H9 (cell line): ENCODE measurements around the gene ARFIP1. TPM values are rescaled to one million over a fixed set of nuclear protein-coding genes. Genes with fewer than 3 reads are reported as not detected.

Source experiments
- DNase-seq: peaks from one replicate; pipeline ENCODE4 v3.0.0-alpha.2; 2017
- H2AFZ ChIP-seq: one replicate; pipeline ENCODE4 v1.6.1; 2013; ENCODE audit warnings: mild to moderate bottlenecking, low read length, control low read depth, moderate library complexity
- H2AK5ac ChIP-seq: 2 replicates; pipeline ENCODE4 v1.6.1; 2013; ENCODE audit warnings: low read length, control low read depth, mixed read lengths; ENCODE audit not compliant: insufficient read length
- H2BK120ac ChIP-seq: one replicate; pipeline ENCODE4 v1.6.1; 2013; ENCODE audit warnings: low read depth, mild to moderate bottlenecking, low read length, control low read depth, inconsistent platforms; ENCODE audit not compliant: poor library complexity, severe bottlenecking
- H2BK12ac ChIP-seq: 2 replicates; pipeline ENCODE4 v1.6.1; 2013; ENCODE audit warnings: low read length, control low read depth, mixed read lengths, low read depth; ENCODE audit not compliant: insufficient read length
- H2BK15ac ChIP-seq: 2 replicates; pipeline ENCODE4 v1.6.1; 2013; ENCODE audit warnings: low read depth, low read length, control low read depth
- H2BK20ac ChIP-seq: one replicate; pipeline ENCODE4 v1.6.1; 2013; ENCODE audit warnings: low read depth, mild to moderate bottlenecking, low read length, control low read depth, inconsistent platforms; ENCODE audit not compliant: poor library complexity, severe bottlenecking
- H2BK5ac ChIP-seq: 2 replicates; pipeline ENCODE4 v1.6.1; 2013; ENCODE audit warnings: low read length, control low read depth, mixed read lengths; ENCODE audit not compliant: insufficient read length
- H3K14ac ChIP-seq: 2 replicates; pipeline ENCODE4 v1.6.1; 2013; ENCODE audit warnings: low read length, control low read depth; ENCODE audit not compliant: insufficient read depth
- H3K18ac ChIP-seq: 2 replicates; pipeline ENCODE4 v1.6.1; 2013; ENCODE audit warnings: low read depth, mild to moderate bottlenecking, mixed read lengths, low read length, control low read depth; ENCODE audit not compliant: insufficient read length
- H3K23ac ChIP-seq: 2 replicates; pipeline ENCODE4 v1.6.1; 2013; ENCODE audit warnings: low read length, control low read depth, mixed read lengths, low read depth; ENCODE audit not compliant: insufficient read length
- H3K23me2 ChIP-seq: 2 replicates; pipeline ENCODE4 v1.6.1; 2013; ENCODE audit warnings: low read depth, mild to moderate bottlenecking, mixed read lengths, low read length, control low read depth; ENCODE audit not compliant: insufficient read length, poor library complexity, severe bottlenecking
- H3K27ac ChIP-seq: 2 replicates; pipeline ENCODE4 v1.5.1; 2013; ENCODE audit warnings: low read length, control low read depth, mixed read lengths, low read depth; ENCODE audit not compliant: insufficient read length
- H3K27me3 ChIP-seq: 2 replicates; pipeline ENCODE4 v1.6.1; 2013; ENCODE audit warnings: low read length, control low read depth, inconsistent platforms; ENCODE audit not compliant: insufficient read depth
- H3K4ac ChIP-seq: 2 replicates; pipeline ENCODE4 v1.6.1; 2013; ENCODE audit warnings: low read depth, mild to moderate bottlenecking, control low read depth, inconsistent platforms, low read length, moderate library complexity
- H3K4me1 ChIP-seq: 2 replicates; pipeline ENCODE4 v1.6.1; 2013; ENCODE audit warnings: low read length, control low read depth, inconsistent platforms; ENCODE audit not compliant: insufficient read depth
- H3K4me2 ChIP-seq: 2 replicates; pipeline ENCODE4 v1.6.1; 2013; ENCODE audit warnings: low read length, control low read depth, mixed read lengths; ENCODE audit not compliant: insufficient read length, insufficient read depth
- H3K56ac ChIP-seq: 2 replicates; pipeline ENCODE4 v1.6.1; 2013; ENCODE audit warnings: low read depth, mild to moderate bottlenecking, mixed read lengths, low read length, control low read depth; ENCODE audit not compliant: insufficient read length
- H3K79me1 ChIP-seq: 2 replicates; pipeline ENCODE4 v1.6.1; 2013; ENCODE audit warnings: low read depth, mild to moderate bottlenecking, moderate library complexity, low read length, control low read depth, inconsistent platforms; ENCODE audit not compliant: insufficient read depth, poor library complexity, severe bottlenecking
- H3K79me2 ChIP-seq: 2 replicates; pipeline ENCODE4 v1.6.1; 2013; ENCODE audit warnings: low read length, control low read depth, inconsistent platforms; ENCODE audit not compliant: insufficient read depth
- H3K9ac ChIP-seq: 2 replicates; pipeline ENCODE4 v1.6.1; 2013; ENCODE audit warnings: low read length, control low read depth, mixed read lengths; ENCODE audit not compliant: insufficient read length; ENCODE audit errors: extremely low read depth
- H3K9me3 ChIP-seq: one replicate; pipeline ENCODE4 v1.6.1; 2013; ENCODE audit warnings: low read depth, low read length, inconsistent platforms; ENCODE audit not compliant: control insufficient read depth
- H3T11ph ChIP-seq: one replicate; pipeline ENCODE4 v1.6.1; 2013; ENCODE audit warnings: mild to moderate bottlenecking, low read length, control low read depth, inconsistent platforms
- H4K20me1 ChIP-seq: one replicate; pipeline ENCODE4 v1.6.1; 2013; ENCODE audit not compliant: control insufficient read depth, insufficient read length, insufficient read depth
- H4K5ac ChIP-seq: 2 replicates; pipeline ENCODE4 v1.6.1; 2013; ENCODE audit warnings: low read depth, mild to moderate bottlenecking, mixed read lengths, low read length, control low read depth; ENCODE audit not compliant: insufficient read length
- H4K8ac ChIP-seq: replicated peaks from 2 replicates; pipeline ENCODE4 v1.6.1; 2013; ENCODE audit warnings: low read length, control low read depth, mixed read lengths, low read depth; ENCODE audit not compliant: insufficient read length
- H4K91ac ChIP-seq: 2 replicates; pipeline ENCODE4 v1.6.1; 2013; ENCODE audit warnings: low read depth, mild to moderate bottlenecking, moderate library complexity, mixed read lengths, low read length, control low read depth; ENCODE audit not compliant: insufficient read length
- H3K27ac Mint-ChIP-seq, 3 experiments: 2 replicates in 2 of 3; 3 replicates in 1 of 3; pipeline ENCODE4 v1.8.0; 2020 to 2021; ENCODE audit warnings: mixed read lengths in 3 of 3, mild to moderate bottlenecking in 1 of 3, moderate library complexity in 1 of 3
- H3K27me3 Mint-ChIP-seq: 2 replicates; pipeline ENCODE4 v1.8.0; 2021; ENCODE audit warnings: low read depth, mild to moderate bottlenecking, moderate library complexity, mixed read lengths
- H3K36me3 Mint-ChIP-seq, 3 experiments: 2 replicates in 2 of 3; 3 replicates in 1 of 3; pipeline ENCODE4 v1.8.0; 2020 to 2021; ENCODE audit warnings: low read depth in 3 of 3, mixed read lengths in 3 of 3; ENCODE audit not compliant: insufficient read depth in 1 of 3
- H3K4me1 Mint-ChIP-seq, 2 experiments: 2 replicates each; pipeline ENCODE4 v1.8.0; 2020; ENCODE audit warnings: mixed read lengths in 2 of 2
- H3K4me3 Mint-ChIP-seq, 2 experiments: 2 replicates in 1 of 2; 3 replicates in 1 of 2; pipeline ENCODE4 v1.8.0; 2020 to 2021; ENCODE audit warnings: mild to moderate bottlenecking in 2 of 2, mixed read lengths in 2 of 2, moderate library complexity in 1 of 2
- H3K9me3 Mint-ChIP-seq, 2 experiments: 2 replicates in 1 of 2; 3 replicates in 1 of 2; pipeline ENCODE4 v1.8.0; 2020; ENCODE audit warnings: mild to moderate bottlenecking in 2 of 2, mixed read lengths in 2 of 2, moderate library complexity in 1 of 2
- WGBS: extraction: QIAGEN DNeasy Blood & Tissue Kit; methylation state at CpG from one replicate; pipeline ENCODE4 v1.1.7; 2013; ENCODE audit warnings: missing lambda C conversion rate, low lambda C conversion rate, mixed read lengths; ENCODE audit not compliant: insufficient read length; ENCODE audit errors: extremely low coverage; 5-methylcytosine and 5-hydroxymethylcytosine counted together
- total RNA-seq: library from RNA; stranded (reverse); gene quantifications from 2 replicates; pipeline ENCODE4 v1.2.1, GENCODE V29; 2021
- TF ChIP-seq, protein P1 (sequence below): fragments of 200-600 bp; sonication (generic); conservative IDR thresholded peaks from 3 replicates; pipeline ENCODE4 v1.8.0; 2021; ENCODE audit warnings: antibody characterized with exemption, mild to moderate bottlenecking

The ARFIP1 gene
- total RNA-seq, 1 experiment from 2014 or later = 30.8 TPM

DNA sequence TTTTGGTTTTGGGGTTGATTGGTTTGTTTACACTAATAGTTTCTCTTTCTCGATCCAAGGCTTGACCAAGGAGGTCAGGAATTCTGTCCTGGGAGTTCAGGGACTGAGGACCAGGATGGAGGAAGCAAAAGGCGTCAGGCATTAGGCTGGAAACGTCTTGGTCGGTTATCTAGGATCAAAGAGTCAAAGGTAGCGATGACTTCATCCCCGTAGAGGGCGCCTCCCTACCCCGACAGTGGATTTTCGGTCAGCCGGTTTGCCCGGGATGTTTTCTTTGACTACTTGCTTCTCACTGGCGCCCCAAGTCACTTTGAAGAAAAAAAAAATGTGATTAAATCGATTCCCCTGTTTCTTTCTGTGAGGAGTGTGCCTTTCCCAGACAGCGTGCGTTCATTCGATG is 155.4 kb downstream of the ARFIP1 start:
- Histone ChIP-seq H3K9ac (peak overlapping the region; percentile 66), H3K23ac (no peak overlapping the region), H3K9me3 (no peaks in the 10 kb centered on the region), H3K56ac (no peak overlapping the region), H3K79me1 (no peaks in the 10 kb centered on the region), H3K18ac (no peak overlapping the region), H2AK5ac (no peak overlapping the region), H3K27ac (no peak overlapping the region), H3K4me2 (peak overlapping the region; percentile 58), H4K8ac (no peak overlapping the region), H2BK12ac (no peak overlapping the region), H3K14ac (no peak overlapping the region), H4K20me1 (no peaks in the 10 kb centered on the region), H2AFZ (no peak overlapping the region), H4K91ac (no peak overlapping the region), H3K23me2 (peaks cover 19% of the 10 kb centered on the region), H2BK5ac (no peak overlapping the region), H2BK120ac (no peak overlapping the region), H3K4me1 (peaks cover 5% of the 10 kb centered on the region; the same call in 1 of the 2 replicates), H3K4ac (no peak overlapping the region), H3K27me3 (no peaks in the 10 kb centered on the region), H3T11ph (no peak overlapping the region), H2BK20ac (no peak overlapping the region), H2BK15ac (no peak overlapping the region), H4K5ac (no peak overlapping the region), H3K79me2 (peaks cover 19% of the 10 kb centered on the region; the same call in 1 of the 2 replicates)
- Mint-ChIP-seq H3K9me3 (no peaks in the 10 kb centered on the region; a peak in 1 of 5 replicates), H3K4me3 (peak overlapping the region; percentile 82 to 93), H3K27ac (peak overlapping the region; percentile 50 to 80 (median 70); a peak in 3 of 7 replicates), H3K36me3 (peaks cover 0 to 7% (median 5%) of the 10 kb centered on the region in 3 experiments; a peak in 1 of 7 replicates), H3K4me1 (peaks cover 50 to 51% of the 10 kb centered on the region in 2 experiments), H3K27me3 (peaks cover 31% of the 10 kb centered on the region)
- peak; percentile 73 for DNase-seq
- WGBS = no CpG with 5 or more reads among the region's 16 CpGs
- TF ChIP-seq, protein P1, sequence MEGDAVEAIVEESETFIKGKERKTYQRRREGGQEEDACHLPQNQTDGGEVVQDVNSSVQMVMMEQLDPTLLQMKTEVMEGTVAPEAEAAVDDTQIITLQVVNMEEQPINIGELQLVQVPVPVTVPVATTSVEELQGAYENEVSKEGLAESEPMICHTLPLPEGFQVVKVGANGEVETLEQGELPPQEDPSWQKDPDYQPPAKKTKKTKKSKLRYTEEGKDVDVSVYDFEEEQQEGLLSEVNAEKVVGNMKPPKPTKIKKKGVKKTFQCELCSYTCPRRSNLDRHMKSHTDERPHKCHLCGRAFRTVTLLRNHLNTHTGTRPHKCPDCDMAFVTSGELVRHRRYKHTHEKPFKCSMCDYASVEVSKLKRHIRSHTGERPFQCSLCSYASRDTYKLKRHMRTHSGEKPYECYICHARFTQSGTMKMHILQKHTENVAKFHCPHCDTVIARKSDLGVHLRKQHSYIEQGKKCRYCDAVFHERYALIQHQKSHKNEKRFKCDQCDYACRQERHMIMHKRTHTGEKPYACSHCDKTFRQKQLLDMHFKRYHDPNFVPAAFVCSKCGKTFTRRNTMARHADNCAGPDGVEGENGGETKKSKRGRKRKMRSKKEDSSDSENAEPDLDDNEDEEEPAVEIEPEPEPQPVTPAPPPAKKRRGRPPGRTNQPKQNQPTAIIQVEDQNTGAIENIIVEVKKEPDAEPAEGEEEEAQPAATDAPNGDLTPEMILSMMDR = peak; percentile 50
